K562 (cell line): Measurements from ENCODE around the gene TCF15. TPM values are rescaled to one million over a fixed set of nuclear protein-coding genes. Genes with fewer than 3 reads are reported as not detected.

Experiments
- EGR1 ChIP-seq: fragments of 450-650 bp; conservative IDR thresholded peaks from 2 replicates; pipeline ENCODE4 v1.6.1; 2017; ENCODE audit warnings: mild to moderate bottlenecking
- ELF2 ChIP-seq: fragments of 250-450 bp; sonication (Bioruptor Pico); IDR thresholded peaks from 2 replicates; pipeline ENCODE4 v1.5.0; 2021; ENCODE audit warnings: mild to moderate bottlenecking
- GABPA ChIP-seq: fragments of 200-800 bp; sonication (Bioruptor generic); conservative IDR thresholded peaks from 2 replicates; pipeline ENCODE4 v1.6.1; 2016; ENCODE audit warnings: low read depth, missing genetic modification characterization, missing compliant biosample characterization
- GATAD2A ChIP-seq: fragments of 450-650 bp; IDR thresholded peaks from 2 replicates; pipeline ENCODE4 v1.6.1; 2017
- HIVEP1 ChIP-seq: fragments of 250-450 bp; sonication (Bioruptor Pico); IDR thresholded peaks from 2 replicates; pipeline ENCODE4 v1.4.0; 2020; ENCODE audit warnings: mild to moderate bottlenecking
- POLR2A ChIP-seq: fragments of 450-650 bp; conservative IDR thresholded peaks from 2 replicates; pipeline ENCODE4 v1.6.1; 2016
- RNF2 ChIP-seq: sonication (generic); IDR thresholded peaks from 2 replicates; pipeline ENCODE4 v1.6.1; 2016
- SMC3 ChIP-seq: conservative IDR thresholded peaks from 2 replicates; pipeline ENCODE4 v1.6.1; 2011; ENCODE audit warnings: low read depth, low read length, improper control_type of control experiment; ENCODE audit not compliant: insufficient read depth
- SP1 ChIP-seq: sonication (generic); formaldehyde crosslinking; IDR thresholded peaks from 2 replicates; pipeline ENCODE4 v1.8.1; 2022; ENCODE audit warnings: mild to moderate bottlenecking, missing genetic modification reagents
- SUPT5H ChIP-seq: fragments of 450-650 bp; IDR thresholded peaks from 2 replicates; pipeline ENCODE4 v1.6.1; 2016
- TEAD1 ChIP-seq, 2 experiments: fragments of 450-650 bp in 1 of 2; sonication (generic) in 1 of 2; formaldehyde crosslinking; IDR thresholded peaks; 2 replicates each; pipeline versions ENCODE4 v1.4.0 to v1.8.0; 2020 to 2022; ENCODE audit warnings: mild to moderate bottlenecking in 2 of 2, missing genetic modification reagents in 1 of 2
- polyA plus RNA-seq, 8 experiments: library from polyadenylated mRNA; depleted of rRNA in 4 of 8; stranded (reverse) in 5 of 8; unstranded in 3 of 8; fragments of >200 nt; fragmentation: Nextera tagmentation in 2 of 8; fragmentation: Illumina TruSeq in 1 of 8; extraction: Ambion mirVana in 2 of 8; extraction: Trizol in 1 of 8; gene quantifications; 2 replicates each; pipeline versions ENCODE4 v1.2.1 to v1.2.3, GENCODE V29; 2011 to 2014; ENCODE audit warnings: inconsistent platforms in 1 of 8, missing spikeins in 1 of 8
- total RNA-seq, 7 experiments: library from RNA; depleted of rRNA in 6 of 7; stranded (reverse); fragments of >200 nt in 6 of 7; fragmentation: Illumina TruSeq in 2 of 7; extraction: Trizol in 2 of 7; gene quantifications; 2 replicates each; pipeline versions ENCODE4 v1.2.1 to v1.2.3, GENCODE V29; 2011 to 2021; ENCODE audit warnings: low replicate concordance in 1 of 7
- TF ChIP-seq, protein P1 (sequence below), 2 experiments: IDR thresholded peaks; 2 replicates each; pipeline ENCODE4 v1.6.1; 2012; ENCODE audit warnings: improper control_type of control experiment in 2 of 2, low read depth in 2 of 2, low read length in 2 of 2, borderline replicate concordance in 1 of 2
- TF ChIP-seq, protein P2 (sequence below), 2 experiments: fragments of 450-650 bp; conservative IDR thresholded peaks; 2 replicates each; pipeline ENCODE4 v1.6.1; 2017; ENCODE audit warnings: mild to moderate bottlenecking in 2 of 2, moderate library complexity in 2 of 2
- TF ChIP-seq, protein P3 (sequence below): sonication (generic); formaldehyde crosslinking; IDR thresholded peaks from 2 replicates; pipeline ENCODE4 v1.9.0; 2022; ENCODE audit warnings: mild to moderate bottlenecking, missing genetic modification reagents
- TF ChIP-seq, protein P4 (sequence below): fragments of 200-800 bp; sonication (Bioruptor generic); IDR thresholded peaks from 2 replicates; pipeline ENCODE4 v1.6.1; 2017; ENCODE audit warnings: missing genetic modification characterization, missing compliant biosample characterization
- TF ChIP-seq, protein P5 (sequence below): fragments of 450-650 bp; IDR thresholded peaks from 2 replicates; pipeline ENCODE4 v1.7.1; 2018; ENCODE audit warnings: mild to moderate bottlenecking, low read depth; ENCODE audit not compliant: partially characterized antibody

TCF15 gene
- total and polyA plus RNA-seq, 9 of the 15 experiments (the other 6 are each of a cell fraction or from before 2014, with no cell fraction given), result 0.04 to 5.0 (median 1.2) TPM

DNA sequence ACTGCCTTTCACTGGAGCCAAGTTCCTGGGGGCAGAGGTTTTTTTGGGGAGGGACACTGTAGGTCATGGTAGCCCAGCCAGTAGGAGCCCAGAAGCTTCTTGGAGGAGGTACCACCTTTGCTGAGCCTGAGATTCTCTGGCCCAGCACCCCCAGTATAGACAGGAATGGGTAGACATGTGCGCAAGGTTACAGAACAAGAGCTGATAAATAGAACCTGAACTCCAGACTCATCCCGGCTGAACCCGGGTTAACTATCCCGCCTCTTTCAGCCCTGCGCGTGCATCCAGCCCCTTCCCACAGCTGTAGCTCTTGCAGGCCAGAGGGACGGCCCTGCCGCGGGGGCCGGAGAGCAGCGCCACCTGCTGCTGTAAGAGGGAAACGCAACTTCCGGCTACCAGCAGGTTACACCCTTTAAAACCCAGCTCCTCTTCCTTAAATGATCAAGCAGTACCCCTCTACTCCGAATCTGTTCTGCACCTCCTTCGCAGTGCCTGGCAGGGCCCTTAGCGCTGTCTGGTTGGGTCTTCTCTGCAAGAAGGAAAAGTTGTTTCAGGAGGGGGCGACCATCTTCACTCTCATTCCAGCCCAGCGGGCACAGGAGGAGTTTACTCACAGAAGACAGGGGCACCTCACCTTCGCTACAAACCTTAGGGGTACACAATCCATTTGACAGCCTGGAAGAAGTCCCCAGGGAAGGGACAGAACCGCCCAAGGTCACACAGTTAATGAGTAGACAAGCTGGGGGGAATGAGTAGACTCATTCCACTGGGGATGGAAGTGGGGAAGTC lies 35.4 kb upstream of the TCF15 start (continued):
- TF ChIP-seq, protein P1, sequence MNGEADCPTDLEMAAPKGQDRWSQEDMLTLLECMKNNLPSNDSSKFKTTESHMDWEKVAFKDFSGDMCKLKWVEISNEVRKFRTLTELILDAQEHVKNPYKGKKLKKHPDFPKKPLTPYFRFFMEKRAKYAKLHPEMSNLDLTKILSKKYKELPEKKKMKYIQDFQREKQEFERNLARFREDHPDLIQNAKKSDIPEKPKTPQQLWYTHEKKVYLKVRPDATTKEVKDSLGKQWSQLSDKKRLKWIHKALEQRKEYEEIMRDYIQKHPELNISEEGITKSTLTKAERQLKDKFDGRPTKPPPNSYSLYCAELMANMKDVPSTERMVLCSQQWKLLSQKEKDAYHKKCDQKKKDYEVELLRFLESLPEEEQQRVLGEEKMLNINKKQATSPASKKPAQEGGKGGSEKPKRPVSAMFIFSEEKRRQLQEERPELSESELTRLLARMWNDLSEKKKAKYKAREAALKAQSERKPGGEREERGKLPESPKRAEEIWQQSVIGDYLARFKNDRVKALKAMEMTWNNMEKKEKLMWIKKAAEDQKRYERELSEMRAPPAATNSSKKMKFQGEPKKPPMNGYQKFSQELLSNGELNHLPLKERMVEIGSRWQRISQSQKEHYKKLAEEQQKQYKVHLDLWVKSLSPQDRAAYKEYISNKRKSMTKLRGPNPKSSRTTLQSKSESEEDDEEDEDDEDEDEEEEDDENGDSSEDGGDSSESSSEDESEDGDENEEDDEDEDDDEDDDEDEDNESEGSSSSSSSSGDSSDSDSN (IDR thresholded peaks at IDR 0.05; ENCODE audit: borderline replicate concordance in 1 of 2, low read depth in 2 of 2, low read length in 2 of 2), result 0 out of 4 replicates have a peak, but pooled peaks of 1 of the 2 experiments have one; percentile 20
- TF ChIP-seq SP1 (CRISPR knock-in tag) (peak; percentile 35; the same call in 1 of the 2 replicates), GATAD2A (no peak), ELF2 (CRISPR knock-in tag) (0 out of 2 replicates have a peak, but pooled peaks have one; percentile 25), EGR1 (peak; percentile 39; the same call in 1 of the 2 replicates), SUPT5H (0 out of 2 replicates have a peak, but pooled peaks have one; percentile 43), RNF2 (no peak), HIVEP1 (no peak), TEAD1 (CRISPR knock-in tag; IDR thresholded peaks at IDR 0.05) (peak in 1 of 2 experiments; percentile 78; a peak in 2 of 4 replicates), GABPA (tag) (peak; percentile 54), POLR2A (0 out of 2 replicates have a peak, but pooled peaks have one; percentile 37), SMC3 (peak; percentile 76)
- TF ChIP-seq, protein P2, sequence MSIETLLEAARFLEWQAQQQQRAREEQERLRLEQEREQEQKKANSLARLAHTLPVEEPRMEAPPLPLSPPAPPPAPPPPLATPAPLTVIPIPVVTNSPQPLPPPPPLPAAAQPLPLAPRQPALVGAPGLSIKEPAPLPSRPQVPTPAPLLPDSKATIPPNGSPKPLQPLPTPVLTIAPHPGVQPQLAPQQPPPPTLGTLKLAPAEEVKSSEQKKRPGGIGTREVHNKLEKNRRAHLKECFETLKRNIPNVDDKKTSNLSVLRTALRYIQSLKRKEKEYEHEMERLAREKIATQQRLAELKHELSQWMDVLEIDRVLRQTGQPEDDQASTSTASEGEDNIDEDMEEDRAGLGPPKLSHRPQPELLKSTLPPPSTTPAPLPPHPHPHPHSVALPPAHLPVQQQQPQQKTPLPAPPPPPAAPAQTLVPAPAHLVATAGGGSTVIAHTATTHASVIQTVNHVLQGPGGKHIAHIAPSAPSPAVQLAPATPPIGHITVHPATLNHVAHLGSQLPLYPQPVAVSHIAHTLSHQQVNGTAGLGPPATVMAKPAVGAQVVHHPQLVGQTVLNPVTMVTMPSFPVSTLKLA (conservative IDR thresholded peaks at IDR 0.05), result 0 out of 4 replicates have a peak, but pooled peaks of 1 of the 2 experiments have one; percentile 37
- TF ChIP-seq, protein P3, sequence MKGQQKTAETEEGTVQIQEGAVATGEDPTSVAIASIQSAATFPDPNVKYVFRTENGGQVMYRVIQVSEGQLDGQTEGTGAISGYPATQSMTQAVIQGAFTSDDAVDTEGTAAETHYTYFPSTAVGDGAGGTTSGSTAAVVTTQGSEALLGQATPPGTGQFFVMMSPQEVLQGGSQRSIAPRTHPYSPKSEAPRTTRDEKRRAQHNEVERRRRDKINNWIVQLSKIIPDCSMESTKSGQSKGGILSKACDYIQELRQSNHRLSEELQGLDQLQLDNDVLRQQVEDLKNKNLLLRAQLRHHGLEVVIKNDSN (CRISPR knock-in tag), result 0 out of 2 replicates have a peak, but pooled peaks have one; percentile 16
- TF ChIP-seq, protein P4, sequence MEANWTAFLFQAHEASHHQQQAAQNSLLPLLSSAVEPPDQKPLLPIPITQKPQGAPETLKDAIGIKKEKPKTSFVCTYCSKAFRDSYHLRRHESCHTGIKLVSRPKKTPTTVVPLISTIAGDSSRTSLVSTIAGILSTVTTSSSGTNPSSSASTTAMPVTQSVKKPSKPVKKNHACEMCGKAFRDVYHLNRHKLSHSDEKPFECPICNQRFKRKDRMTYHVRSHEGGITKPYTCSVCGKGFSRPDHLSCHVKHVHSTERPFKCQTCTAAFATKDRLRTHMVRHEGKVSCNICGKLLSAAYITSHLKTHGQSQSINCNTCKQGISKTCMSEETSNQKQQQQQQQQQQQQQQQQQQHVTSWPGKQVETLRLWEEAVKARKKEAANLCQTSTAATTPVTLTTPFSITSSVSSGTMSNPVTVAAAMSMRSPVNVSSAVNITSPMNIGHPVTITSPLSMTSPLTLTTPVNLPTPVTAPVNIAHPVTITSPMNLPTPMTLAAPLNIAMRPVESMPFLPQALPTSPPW (CRISPR knock-in tag), result no peak
- TF ChIP-seq, protein P5, sequence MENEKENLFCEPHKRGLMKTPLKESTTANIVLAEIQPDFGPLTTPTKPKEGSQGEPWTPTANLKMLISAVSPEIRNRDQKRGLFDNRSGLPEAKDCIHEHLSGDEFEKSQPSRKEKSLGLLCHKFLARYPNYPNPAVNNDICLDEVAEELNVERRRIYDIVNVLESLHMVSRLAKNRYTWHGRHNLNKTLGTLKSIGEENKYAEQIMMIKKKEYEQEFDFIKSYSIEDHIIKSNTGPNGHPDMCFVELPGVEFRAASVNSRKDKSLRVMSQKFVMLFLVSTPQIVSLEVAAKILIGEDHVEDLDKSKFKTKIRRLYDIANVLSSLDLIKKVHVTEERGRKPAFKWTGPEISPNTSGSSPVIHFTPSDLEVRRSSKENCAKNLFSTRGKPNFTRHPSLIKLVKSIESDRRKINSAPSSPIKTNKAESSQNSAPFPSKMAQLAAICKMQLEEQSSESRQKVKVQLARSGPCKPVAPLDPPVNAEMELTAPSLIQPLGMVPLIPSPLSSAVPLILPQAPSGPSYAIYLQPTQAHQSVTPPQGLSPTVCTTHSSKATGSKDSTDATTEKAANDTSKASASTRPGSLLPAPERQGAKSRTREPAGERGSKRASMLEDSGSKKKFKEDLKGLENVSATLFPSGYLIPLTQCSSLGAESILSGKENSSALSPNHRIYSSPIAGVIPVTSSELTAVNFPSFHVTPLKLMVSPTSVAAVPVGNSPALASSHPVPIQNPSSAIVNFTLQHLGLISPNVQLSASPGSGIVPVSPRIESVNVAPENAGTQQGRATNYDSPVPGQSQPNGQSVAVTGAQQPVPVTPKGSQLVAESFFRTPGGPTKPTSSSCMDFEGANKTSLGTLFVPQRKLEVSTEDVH, result no peak
